H1 (cell line): ENCODE measurements around the gene INAVA. TPM values are rescaled to one million over a fixed set of nuclear protein-coding genes. Genes with fewer than 3 reads are reported as not detected.

Experiments
- CTCF ChIA-PET: fragments of 300-600 bp; sonication (Branson Sonifier 250); formaldehyde crosslinking; loops from one replicate; lab custom pipeline; 2021; ENCODE audit not compliant: partially characterized antibody; lab: Charles Lee
- POLR2A ChIA-PET: fragments of 300-600 bp; sonication (Branson Sonifier 250); formaldehyde crosslinking; loops from one replicate; lab custom pipeline; 2021; ENCODE audit warnings: inconsistent platforms; ENCODE audit not compliant: partially characterized antibody; lab: Charles Lee
- DNase-seq, 2 experiments: peaks; one replicate each; pipeline versions ENCODE4 v3.0.0 to v3.0.0-alpha.2; 2010 to 2022; ENCODE audit warnings: low spot score in 2 of 2, low read depth in 1 of 2, mixed read lengths in 1 of 2
- FAIRE-seq: peaks from 2 replicates; lab custom pipeline; 2011; peaks lifted over from hg19 to GRCh38; lab: Jason Lieb, UNC
- H2AFZ ChIP-seq: 2 replicates; pipeline ENCODE4 v1.8.1; 2012; ENCODE audit warnings: low read length, inconsistent platforms
- H2AK5ac ChIP-seq: 2 replicates; pipeline ENCODE4 v1.6.1; 2013; ENCODE audit warnings: low read depth, low read length
- H2BK120ac ChIP-seq: replicated peaks from 2 replicates; pipeline ENCODE3; 2013; ENCODE audit warnings: low read depth, low read length, inconsistent platforms
- H2BK12ac ChIP-seq: 2 replicates; pipeline ENCODE4 v1.6.1; 2013; ENCODE audit warnings: low read depth, low read length
- H2BK15ac ChIP-seq: 2 replicates; pipeline ENCODE4 v1.6.1; 2013; ENCODE audit warnings: low read length
- H2BK20ac ChIP-seq: 2 replicates; pipeline ENCODE4 v1.6.1; 2013; ENCODE audit warnings: low read length
- H2BK5ac ChIP-seq: 2 replicates; pipeline ENCODE4 v1.6.1; 2013; ENCODE audit warnings: low read depth, low read length
- H3K14ac ChIP-seq: 2 replicates; pipeline ENCODE4 v1.6.1; 2013; ENCODE audit warnings: inconsistent platforms; ENCODE audit not compliant: insufficient read length
- H3K18ac ChIP-seq: 2 replicates; pipeline ENCODE4 v1.6.1; 2013; ENCODE audit warnings: low read length; ENCODE audit errors: extremely low read depth
- H3K23ac ChIP-seq: 2 replicates; pipeline ENCODE4 v1.6.1; 2013; ENCODE audit warnings: inconsistent platforms; ENCODE audit not compliant: insufficient read length
- H3K23me2 ChIP-seq: 2 replicates; pipeline ENCODE4 v1.6.1; 2013; ENCODE audit warnings: low read depth, low read length
- H3K27ac ChIP-seq: 2 replicates; pipeline ENCODE4 v1.6.1; 2011; ENCODE audit warnings: low read depth, low read length, inconsistent platforms
- H3K27me3 ChIP-seq, 4 experiments: replicated peaks in 1 of 4; 1 replicate in 1 of 4; 2 replicates in 3 of 4; pipeline versions ENCODE4 v1.6.1 to v1.8.1; 2011 to 2013; ENCODE audit warnings: low read length in 3 of 4, mild to moderate bottlenecking in 3 of 4, inconsistent platforms in 2 of 4, mixed read lengths in 2 of 4, moderate library complexity in 1 of 4; ENCODE audit not compliant: control insufficient read depth in 3 of 4, insufficient read depth in 3 of 4; ENCODE audit errors: extremely low read depth in 1 of 4
- H3K36me3 ChIP-seq, 4 experiments: 2 replicates each; pipeline versions ENCODE4 v1.6.1 to v1.8.1; 2011 to 2013; ENCODE audit warnings: mild to moderate bottlenecking in 4 of 4, low read length in 3 of 4, moderate library complexity in 2 of 4, control low read depth in 1 of 4, inconsistent platforms in 1 of 4; ENCODE audit not compliant: insufficient read depth in 4 of 4, control insufficient read depth in 2 of 4
- H3K4ac ChIP-seq: replicated peaks from 2 replicates; pipeline ENCODE3; 2013; ENCODE audit warnings: low read length, low read depth, mixed read lengths, inconsistent platforms; ENCODE audit not compliant: insufficient read length
- H3K4me1 ChIP-seq, 4 experiments: replicated peaks in 1 of 4; 1 replicate in 1 of 4; 2 replicates in 3 of 4; pipeline versions ENCODE4 v1.6.1 to v1.8.1; 2011 to 2013; ENCODE audit warnings: low read length in 3 of 4, inconsistent platforms in 2 of 4, mixed read lengths in 1 of 4; ENCODE audit not compliant: insufficient read depth in 4 of 4, control insufficient read depth in 3 of 4
- H3K4me2 ChIP-seq, 2 experiments: 2 replicates each; pipeline versions ENCODE4 v1.6.1 to v1.8.1; 2011 to 2013; ENCODE audit warnings: low read depth in 2 of 2, low read length in 2 of 2, control low read depth in 1 of 2, inconsistent platforms in 1 of 2, mild to moderate bottlenecking in 1 of 2; ENCODE audit not compliant: insufficient read depth in 1 of 2
- H3K4me3 ChIP-seq, 4 experiments: fragments of 200-600, 300-600 bp in 1 of 4; sonication (generic), shearing (Covaris generic), sonication (Bioruptor Twin) in 1 of 4; 2 replicates each; pipeline versions ENCODE4 v1.5.1 to v1.8.1; 2011 to 2016; ENCODE audit warnings: low read length in 4 of 4, low read depth in 3 of 4, control low read depth in 2 of 4, inconsistent platforms in 2 of 4, mild to moderate bottlenecking in 2 of 4, mixed read lengths in 1 of 4, moderate library complexity in 1 of 4; ENCODE audit not compliant: insufficient read depth in 2 of 4; ENCODE audit errors: extremely low read depth in 1 of 4
- H3K56ac ChIP-seq: replicated peaks from 2 replicates; pipeline ENCODE3; 2013; ENCODE audit warnings: low read depth, mild to moderate bottlenecking, mixed read lengths, low read length, inconsistent platforms; ENCODE audit not compliant: insufficient read length
- H3K79me1 ChIP-seq: 2 replicates; pipeline ENCODE4 v1.6.1; 2013; ENCODE audit warnings: low read depth, low read length, control low read depth
- H3K79me2 ChIP-seq, 2 experiments: 2 replicates each; pipeline versions ENCODE4 v1.6.1 to v1.8.1; 2012 to 2013; ENCODE audit warnings: low read length in 2 of 2, mild to moderate bottlenecking in 2 of 2, inconsistent platforms in 1 of 2; ENCODE audit not compliant: insufficient read depth in 2 of 2, control insufficient read depth in 1 of 2
- H3K9ac ChIP-seq, 4 experiments: replicated peaks in 1 of 4; 1 replicate in 1 of 4; 2 replicates in 3 of 4; pipeline versions ENCODE4 v1.6.1 to v1.8.1; 2011 to 2013; ENCODE audit warnings: low read depth in 3 of 4, low read length in 3 of 4, control low read depth in 2 of 4, mild to moderate bottlenecking in 2 of 4, moderate library complexity in 2 of 4, inconsistent platforms in 1 of 4; ENCODE audit errors: extremely low read depth in 1 of 4
- H3K9me3 ChIP-seq, 2 experiments: 2 replicates each; pipeline versions ENCODE4 v1.6.1 to v1.8.1; 2012 to 2013; ENCODE audit warnings: mild to moderate bottlenecking in 2 of 2, moderate library complexity in 2 of 2, control low read depth in 1 of 2, inconsistent platforms in 1 of 2, low read depth in 1 of 2, low read length in 1 of 2, mixed read lengths in 1 of 2; ENCODE audit not compliant: insufficient read depth in 2 of 2
- H4K20me1 ChIP-seq, 2 experiments: replicated peaks in 1 of 2; 2 replicates each; pipeline versions ENCODE3 to v1.8.1; 2011 to 2013; ENCODE audit warnings: inconsistent platforms in 2 of 2, low read length in 2 of 2, mild to moderate bottlenecking in 1 of 2; ENCODE audit not compliant: insufficient read depth in 2 of 2, control insufficient read depth in 1 of 2
- H4K5ac ChIP-seq: 2 replicates; pipeline ENCODE4 v1.6.1; 2013; ENCODE audit warnings: low read length, low read depth, mixed read lengths, inconsistent platforms; ENCODE audit not compliant: insufficient read length
- H4K8ac ChIP-seq: 2 replicates; pipeline ENCODE4 v1.8.0; 2013; ENCODE audit warnings: mild to moderate bottlenecking, moderate library complexity, low read length, inconsistent platforms; ENCODE audit not compliant: insufficient read depth; ENCODE audit errors: extremely low read depth
- H4K91ac ChIP-seq: replicated peaks from 2 replicates; pipeline ENCODE3; 2013; ENCODE audit warnings: low read length, mixed read lengths, inconsistent platforms; ENCODE audit not compliant: insufficient read length
- BCL11A ChIP-seq, 2 experiments: IDR thresholded peaks; one replicate each; pipeline ENCODE4 v1.6.1; 2011; ENCODE audit warnings: low read depth in 2 of 2, low read length in 2 of 2, mild to moderate bottlenecking in 2 of 2
- CHD1 ChIP-seq: IDR thresholded peaks from 2 replicates; pipeline ENCODE4 v1.6.1; 2012; ENCODE audit warnings: low read depth, low read length, improper control_type of control experiment
- CHD2 ChIP-seq: IDR thresholded peaks from 2 replicates; pipeline ENCODE4 v1.6.1; 2012; ENCODE audit warnings: low read length, improper control_type of control experiment
- EP300 ChIP-seq, 2 experiments: IDR thresholded peaks; 1 replicate in 1 of 2; 2 replicates in 1 of 2; pipeline ENCODE4 v1.6.1; 2011 to 2012; ENCODE audit warnings: low read depth in 2 of 2, low read length in 2 of 2, mild to moderate bottlenecking in 2 of 2, borderline replicate concordance in 1 of 2, inconsistent platforms in 1 of 2, moderate library complexity in 1 of 2
- GTF2F1 ChIP-seq: IDR thresholded peaks from 2 replicates; pipeline ENCODE4 v1.6.1; 2012; ENCODE audit warnings: low read depth, low read length, improper control_type of control experiment, borderline replicate concordance
- MAFK ChIP-seq: IDR thresholded peaks from 2 replicates; pipeline ENCODE4 v1.6.1; 2012; ENCODE audit warnings: low read depth, mild to moderate bottlenecking, improper control_type of control experiment, low read length
- NRF1 ChIP-seq: IDR thresholded peaks from 2 replicates; pipeline ENCODE4 v1.6.1; 2011; ENCODE audit warnings: mild to moderate bottlenecking, low read depth, low read length, improper control_type of control experiment
- POU5F1 ChIP-seq: IDR thresholded peaks from 2 replicates; pipeline ENCODE4 v1.6.1; 2011; ENCODE audit warnings: low read depth, mild to moderate bottlenecking, low read length, moderate library complexity
- RBBP5 ChIP-seq: IDR thresholded peaks from 2 replicates; pipeline ENCODE4 v1.7.1; 2012; ENCODE audit warnings: low read depth, mild to moderate bottlenecking, inconsistent platforms, low read length, moderate library complexity, borderline replicate concordance
- RFX5 ChIP-seq: IDR thresholded peaks from 2 replicates; pipeline ENCODE4 v1.6.1; 2011; ENCODE audit warnings: low read depth, low read length, improper control_type of control experiment, borderline replicate concordance
- SP2 ChIP-seq: IDR thresholded peaks from 2 replicates; pipeline ENCODE4 v1.6.1; 2012; ENCODE audit warnings: mild to moderate bottlenecking, low read length, inconsistent platforms
- USF2 ChIP-seq: IDR thresholded peaks from 2 replicates; pipeline ENCODE4 v1.6.1; 2011; ENCODE audit warnings: low read length, improper control_type of control experiment
- ZNF274 ChIP-seq: IDR thresholded peaks from 2 replicates; pipeline ENCODE4 v1.7.0; 2012; ENCODE audit warnings: low read length, borderline replicate concordance; ENCODE audit errors: extremely low read depth
- WGBS, 2 experiments: shearing (Covaris generic) in 1 of 2; methylation state at CpG; one replicate each; pipeline versions ENCODE4 v1.1.6 to v1.1.7; 2013 to 2015; ENCODE audit warnings: low lambda C conversion rate in 2 of 2, mixed read lengths in 2 of 2, inconsistent platforms in 1 of 2, low coverage in 1 of 2, missing lambda C conversion rate in 1 of 2; ENCODE audit not compliant: insufficient replicate concordance in 2 of 2, insufficient coverage in 1 of 2, insufficient read length in 1 of 2; ENCODE audit errors: extremely low coverage in 1 of 2, missing lambda C conversion rate in 1 of 2; 5-methylcytosine and 5-hydroxymethylcytosine counted together
- polyA plus RNA-seq, 7 experiments: library from polyadenylated mRNA; depleted of rRNA in 3 of 7; stranded (reverse) in 5 of 7; unstranded in 2 of 7; fragments of >200 nt in 5 of 7; fragments of 200-250 nt in 2 of 7; gene quantifications; 1 replicate in 5 of 7; 2 replicates in 1 of 7; 4 replicates in 1 of 7; pipeline versions ENCODE4 v1.2.1 to v1.2.3, GENCODE V29; 2011 to 2013; ENCODE audit warnings: missing spikeins in 2 of 7, mixed read lengths in 2 of 7
- total RNA-seq: library from RNA; stranded (reverse); fragmentation: NEBNext Ultra II Directional; extraction: Animal tissue kit (Norgen Biotek cat#: 25700); gene quantifications from 2 replicates; pipeline ENCODE4 v1.2.1, GENCODE V29; 2021

The INAVA gene
- total and polyA plus RNA-seq, 2 of the 8 experiments (the other 6 are each of a cell fraction or from before 2014, with no cell fraction given) = 46.8 to 49.3 TPM

GRCh38 chr1:200900877-200901276 lies 6.2 kb downstream of the INAVA start:
- ChIA-PET CTCF (interaction anchor here (0.8 to 3.0 kb wide), 9 partner anchors 9 to 279 kb away, joined by 3 to 17 read pairs (median 5); no protein-coding TSS in a partner anchor), POLR2A (interaction anchor here (0.6 to 15.2 kb wide), 8 partner anchors 8 to 124 kb away, joined by 3 to 208 read pairs (median 4); partner anchors contain the start of gene INAVA)
- Histone ChIP-seq H3K18ac (no peak overlapping the region), H3K4me2 (no peak overlapping the region), H3K4me1 (peaks cover 0 to 8% (median 6%) of the 10 kb centered on the region in 4 experiments; a peak in 5 of 7 replicates), H4K91ac (no peak overlapping the region), H3K4me3 (no peak overlapping the region), H2AFZ (no peak overlapping the region), H2BK20ac (no peak overlapping the region), H3K79me2 (peaks cover under 1 to 20% of the 10 kb centered on the region in 2 experiments), H4K20me1 (peaks cover 6 to 14% of the 10 kb centered on the region in 2 experiments), H3K27me3 (no peaks in the 10 kb centered on the region), H3K23me2 (no peaks in the 10 kb centered on the region), H2AK5ac (no peak overlapping the region), H2BK120ac (no peak overlapping the region), H3K14ac (no peak overlapping the region), H3K4ac (no peak overlapping the region), H3K9me3 (no peaks in the 10 kb centered on the region), H3K79me1 (peaks cover 18% of the 10 kb centered on the region), H3K56ac (no peak overlapping the region), H3K9ac (no peak overlapping the region), H2BK15ac (no peak overlapping the region), H3K27ac (no peak overlapping the region), H3K23ac (no peak overlapping the region), H3K36me3 (peaks cover 13 to 56% (median 35%) of the 10 kb centered on the region in 4 experiments; a peak in 7 of 8 replicates), H4K5ac (no peak overlapping the region), H2BK12ac (no peak overlapping the region), H4K8ac (no peak overlapping the region), H2BK5ac (no peak overlapping the region)
- WGBS, 2 experiments = 90% methylated on average over 7 of the region's 17 CpGs; no CpG with 5 or more reads in 1 of the 2 experiments
- DNase-seq (no peak), FAIRE-seq (no peak)
- no peak for TF ChIP-seq GTF2F1
- TF ChIP-seq NRF1 = no peak
- no peak for TF ChIP-seq ZNF274
- TF ChIP-seq RFX5 = no peak
- TF ChIP-seq POU5F1 = no peak
- no peak for TF ChIP-seq CHD1
- TF ChIP-seq MAFK = no peak
- TF ChIP-seq USF2 = no peak
- no peak for TF ChIP-seq BCL11A (IDR thresholded peaks at IDR 0.05; ENCODE audit: low read depth in 2 of 2, low read length in 2 of 2)
- TF ChIP-seq CHD2 = no peak
- TF ChIP-seq RBBP5 = no peak
- TF ChIP-seq SP2 = no peak
- no peak for TF ChIP-seq EP300 (IDR thresholded peaks at IDR 0.05; ENCODE audit: borderline replicate concordance in 1 of 2, low read depth in 2 of 2, low read length in 2 of 2)
